CMK (cell line): ENCODE results near the gene MGAT1.

Experiments used
- DNase-seq: peaks from one replicate; pipeline ENCODE4 v3.0.0-alpha.2; 2010; ENCODE audit warnings: low read depth

Gene MGAT1

DNA sequence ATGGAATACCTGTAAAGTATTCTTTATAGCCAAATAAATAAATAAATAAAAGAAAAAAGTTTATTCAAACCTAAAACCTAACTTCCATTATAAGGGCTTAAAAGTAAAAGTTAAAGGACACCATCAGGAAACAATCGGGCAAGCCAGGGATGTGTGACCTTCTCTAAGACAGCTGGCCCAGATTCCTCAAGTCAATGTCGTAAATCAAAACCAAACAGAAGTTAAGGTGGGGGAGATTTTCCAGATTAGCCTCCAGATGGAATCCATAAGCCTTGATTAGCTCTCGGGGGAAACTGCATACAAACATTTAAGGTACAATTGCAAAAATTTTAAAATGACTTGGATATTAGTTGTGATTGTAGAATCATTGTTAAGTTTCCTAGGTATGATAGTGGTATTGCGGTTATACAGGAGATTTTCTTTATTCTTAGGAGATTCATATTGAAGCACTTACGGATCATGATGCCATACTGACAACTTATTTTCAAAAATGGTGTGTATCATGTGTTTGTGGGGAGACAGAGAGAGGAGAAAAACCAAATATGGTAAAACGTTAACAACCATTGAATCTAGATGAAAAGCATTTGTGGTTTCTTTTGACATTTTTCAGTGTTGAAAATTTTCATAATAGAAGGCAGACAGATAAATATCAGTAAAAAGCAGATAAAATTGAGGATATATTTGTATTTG lies 21.5 kb upstream of the MGAT1 start:
- no peak for DNase-seq

DNA sequence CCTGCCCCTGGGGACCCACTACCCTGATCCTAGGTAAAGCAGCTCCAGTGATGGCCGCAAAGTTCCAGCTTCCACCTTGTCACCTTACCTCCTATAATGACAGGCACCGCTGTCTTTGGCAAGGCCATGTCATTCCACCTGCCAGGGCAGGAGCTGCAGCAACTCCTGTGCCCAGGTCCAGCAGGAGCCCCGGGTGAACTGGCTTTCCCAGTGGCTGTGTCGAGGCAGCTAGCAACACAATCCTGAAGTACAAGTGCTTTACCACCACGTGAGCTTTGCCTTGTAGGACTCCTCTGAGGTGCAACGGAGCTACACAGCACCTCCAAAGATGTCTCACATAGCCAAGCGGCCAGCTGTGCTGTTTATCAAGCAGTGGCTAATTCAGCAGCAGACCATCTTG lies 20.7 kb upstream of the MGAT1 start:
- no peak for DNase-seq

DNA sequence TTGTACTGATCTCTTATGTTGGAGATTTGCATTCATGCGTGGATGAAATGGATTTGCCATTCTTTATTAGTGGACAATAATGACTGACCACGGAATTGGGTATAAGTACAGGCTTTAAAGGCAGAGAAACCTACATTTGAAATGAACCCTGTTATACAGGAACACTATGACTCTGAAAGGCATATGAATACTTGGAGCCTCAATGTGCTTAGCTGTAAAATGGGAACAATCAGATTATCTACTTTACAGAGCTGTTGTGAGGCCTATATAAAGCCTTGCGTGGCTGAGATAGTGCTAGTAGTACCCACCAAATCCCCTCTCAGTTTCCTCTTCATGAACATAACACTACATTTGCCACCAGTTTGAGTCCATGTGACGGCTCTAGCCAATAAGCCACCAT lies 18.9 kb upstream of the MGAT1 start:
- no peak for DNase-seq

DNA sequence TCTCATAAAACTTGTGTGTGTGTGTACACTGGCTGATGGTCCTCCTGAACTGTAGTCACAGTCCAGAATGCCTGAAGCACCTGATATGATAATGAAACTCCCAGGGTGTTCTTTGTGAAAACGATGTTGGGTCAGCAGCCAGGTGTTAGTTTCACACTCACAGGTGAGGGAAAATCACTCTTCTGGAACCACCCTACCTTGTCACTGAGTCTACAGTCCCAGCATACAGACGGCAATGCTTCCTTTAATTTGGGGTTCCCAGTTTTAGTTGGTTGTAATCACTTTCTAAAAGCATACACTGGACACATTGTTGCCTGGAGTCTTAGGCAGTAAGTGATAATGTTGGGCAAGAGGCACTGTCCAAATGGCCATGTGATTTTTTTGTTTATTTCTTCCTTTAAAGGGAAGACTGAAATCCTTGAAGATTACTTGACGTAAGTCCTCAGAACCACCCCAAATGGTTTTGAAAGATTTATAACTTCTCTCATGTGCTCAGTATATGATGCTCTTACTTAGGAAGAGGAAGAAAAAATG lies 18.2 kb upstream of the MGAT1 start:
- no peak for DNase-seq

DNA sequence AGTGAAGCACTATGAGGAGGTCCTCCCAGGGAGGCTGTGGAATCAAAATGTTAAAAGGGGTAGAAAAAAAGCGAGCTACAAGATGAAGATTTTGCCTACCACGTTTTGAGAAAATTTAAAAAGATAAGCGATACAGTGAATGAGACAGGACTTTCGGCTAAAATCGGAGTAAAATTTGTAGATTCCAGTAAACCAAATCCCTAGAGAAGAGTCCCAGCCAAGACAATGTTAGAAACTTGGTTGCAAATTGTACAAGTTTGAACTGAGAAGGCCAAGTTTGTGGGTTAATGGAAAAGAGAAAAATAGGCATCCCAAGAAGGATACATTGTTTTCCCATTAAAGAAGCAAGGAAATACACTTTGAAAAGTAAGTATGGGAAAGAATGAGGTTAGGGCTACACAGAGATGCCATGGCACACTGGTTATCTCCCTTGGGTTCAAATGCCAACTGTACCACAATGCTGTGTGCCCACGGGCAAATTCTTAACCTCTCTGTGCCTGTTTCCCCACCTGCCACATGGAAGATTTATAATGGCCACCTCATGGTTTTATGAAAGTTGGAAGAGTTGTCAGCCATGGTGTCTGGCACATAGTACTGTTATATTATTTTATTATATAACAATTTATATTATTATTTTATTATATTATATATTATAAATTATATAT lies 16.2 kb upstream of the MGAT1 start:
- DNase-seq, result no peak

DNA sequence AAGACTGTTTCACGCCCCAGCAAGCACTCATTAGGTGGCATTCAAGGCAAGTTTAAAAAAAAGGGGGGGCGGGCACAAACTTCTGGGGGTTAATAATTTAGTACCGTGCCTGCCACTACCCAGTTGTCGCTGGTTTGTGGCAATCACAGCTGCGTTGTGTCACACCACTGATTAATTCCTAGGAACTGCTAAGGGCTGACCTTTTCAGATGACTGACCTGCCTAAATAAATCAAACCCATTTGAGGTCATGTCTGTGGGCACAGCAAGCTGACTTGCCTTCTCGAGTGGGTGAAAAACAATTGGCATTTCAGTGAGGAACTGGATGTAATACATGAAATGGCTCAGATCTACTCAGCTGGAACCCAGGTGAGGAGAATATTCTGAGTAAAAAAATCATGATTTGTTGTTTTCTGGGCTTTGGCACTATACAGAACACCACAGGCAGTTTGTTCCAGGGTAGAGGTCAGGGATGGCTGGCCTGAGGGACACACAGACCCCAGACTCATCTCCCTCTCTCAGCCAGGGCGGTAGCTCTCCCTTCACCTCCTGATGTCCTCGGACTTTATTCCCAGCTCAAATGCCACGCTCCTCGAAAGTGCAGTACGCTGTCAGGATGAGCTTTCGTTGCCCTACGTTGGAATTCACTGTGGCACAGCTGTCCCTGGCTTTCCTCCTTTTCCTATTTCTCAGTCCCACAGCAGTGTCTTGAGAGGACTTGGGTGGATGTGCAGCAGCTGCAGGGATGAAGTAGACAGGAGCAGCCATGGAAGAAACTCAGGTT lies 15.5 kb upstream of the MGAT1 start:
- DNase-seq, result no peak

DNA sequence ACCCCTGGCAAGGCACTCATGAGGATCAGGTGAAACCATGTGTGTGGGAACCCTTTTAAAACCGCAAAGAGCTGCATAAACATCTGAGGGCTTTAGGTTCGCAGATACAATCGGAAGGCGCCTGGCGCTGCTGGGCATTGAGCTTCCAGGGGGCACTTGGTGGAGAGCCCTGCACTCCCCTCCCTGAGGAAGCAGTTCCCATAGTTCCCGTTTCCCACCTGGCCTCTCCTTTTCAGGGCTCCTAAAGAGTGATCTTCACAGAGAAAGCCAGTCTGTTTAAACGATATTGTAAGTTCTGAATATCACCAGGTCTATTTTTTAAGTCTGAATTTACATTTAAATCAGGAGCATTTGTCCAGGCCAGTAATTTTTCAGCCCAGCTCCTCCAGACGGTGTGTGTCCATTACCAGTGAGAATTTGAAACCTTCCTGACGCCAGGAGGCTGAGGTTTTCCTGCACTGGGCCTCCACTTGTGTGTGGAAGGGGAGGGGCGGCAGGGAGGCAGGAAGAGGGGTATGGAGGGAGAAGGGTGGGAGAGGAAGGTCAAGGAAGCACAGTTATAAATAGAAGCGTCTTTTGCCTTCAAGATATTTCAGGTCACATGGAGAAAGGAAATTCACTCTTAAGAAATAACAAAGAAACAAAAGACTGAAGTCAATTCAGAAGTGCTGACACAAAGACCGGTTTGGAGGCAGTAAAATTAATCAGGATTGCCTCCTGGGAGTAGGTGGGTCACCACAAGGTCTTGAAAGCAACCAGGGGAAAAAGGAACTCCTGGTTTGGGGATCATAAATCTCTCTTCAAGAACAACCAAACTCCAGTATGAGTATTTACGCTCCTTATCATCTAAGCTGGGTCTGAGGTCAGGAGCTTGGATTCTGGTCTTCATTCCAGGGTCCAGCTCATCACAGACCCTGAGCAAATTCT lies 14.3 kb upstream of the MGAT1 start:
- no peak for DNase-seq

DNA sequence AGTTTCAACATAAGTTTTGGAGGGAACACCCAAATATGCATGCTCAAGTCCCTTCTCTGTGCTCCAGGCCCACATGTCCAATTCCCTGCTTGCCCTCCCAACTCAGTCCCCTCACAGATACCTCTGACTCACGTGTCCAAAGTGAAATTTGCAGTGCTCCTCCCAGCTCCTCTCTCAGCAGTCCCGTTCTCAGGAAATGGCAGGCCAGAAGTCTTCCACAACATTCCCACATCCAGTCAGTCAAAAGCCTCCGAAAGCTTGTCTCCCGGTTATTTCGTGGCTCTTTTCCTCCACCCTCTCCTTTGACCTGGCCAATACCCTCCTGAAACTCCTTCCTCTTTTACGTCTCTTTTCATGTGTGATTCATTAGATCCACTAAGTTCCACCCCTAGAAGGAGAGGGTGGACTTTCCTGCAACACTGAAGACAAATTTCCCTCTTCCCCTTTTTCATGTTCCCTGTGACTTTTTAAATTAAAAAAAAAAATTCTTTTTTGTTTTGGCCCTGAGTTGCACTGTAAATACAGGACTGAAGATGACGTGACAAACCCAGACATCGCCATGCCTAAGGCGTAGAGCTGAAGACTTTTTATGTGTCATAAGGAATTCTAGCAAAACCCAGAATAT lies 12.8 kb upstream of the MGAT1 start:
- DNase-seq, result no peak

DNA sequence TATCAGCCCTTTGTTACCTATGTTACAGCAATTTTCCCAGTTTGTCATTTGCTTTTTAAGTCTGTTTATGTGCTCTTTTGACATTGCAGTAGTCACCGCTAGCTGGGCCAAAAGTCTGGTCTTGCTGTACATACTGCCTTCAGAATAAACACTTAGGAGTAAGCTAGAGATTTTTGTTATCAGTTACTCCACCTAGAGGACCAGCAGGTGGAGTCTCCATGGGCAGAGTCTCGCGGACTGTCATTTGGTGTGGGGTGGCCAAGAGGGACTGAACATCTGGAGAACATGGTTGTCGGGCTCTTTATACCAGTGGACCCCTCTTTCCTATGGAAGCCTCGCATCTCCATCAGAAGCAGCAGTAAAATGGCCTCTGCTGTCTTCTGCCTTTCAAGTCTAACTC lies 10.8 kb upstream of the MGAT1 start:
- no peak for DNase-seq

DNA sequence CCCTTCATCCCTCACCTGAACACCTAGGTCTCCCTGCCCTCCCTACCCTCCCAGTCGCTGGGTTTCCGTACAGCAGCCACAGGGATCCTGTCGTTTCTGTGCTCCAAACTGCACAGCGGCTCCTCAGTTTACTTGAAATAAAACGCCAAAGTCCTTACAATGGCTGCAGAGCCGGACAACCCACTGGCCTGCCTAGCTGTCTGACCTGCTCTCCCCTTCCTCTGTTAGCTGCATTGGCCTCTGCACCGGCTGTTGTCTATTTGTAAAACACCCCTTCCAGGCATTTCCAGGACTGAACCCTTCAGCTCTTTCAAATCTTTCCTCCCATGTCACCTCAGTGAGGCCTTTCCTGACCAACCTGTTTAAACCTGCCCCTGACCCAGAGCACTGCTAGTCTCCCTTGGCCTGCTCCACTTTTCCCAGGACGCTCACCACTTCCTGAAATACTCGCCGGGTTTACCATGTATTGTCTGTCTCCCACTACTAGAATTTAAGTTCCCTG lies 9.1 kb upstream of the MGAT1 start:
- DNase-seq, result no peak

DNA sequence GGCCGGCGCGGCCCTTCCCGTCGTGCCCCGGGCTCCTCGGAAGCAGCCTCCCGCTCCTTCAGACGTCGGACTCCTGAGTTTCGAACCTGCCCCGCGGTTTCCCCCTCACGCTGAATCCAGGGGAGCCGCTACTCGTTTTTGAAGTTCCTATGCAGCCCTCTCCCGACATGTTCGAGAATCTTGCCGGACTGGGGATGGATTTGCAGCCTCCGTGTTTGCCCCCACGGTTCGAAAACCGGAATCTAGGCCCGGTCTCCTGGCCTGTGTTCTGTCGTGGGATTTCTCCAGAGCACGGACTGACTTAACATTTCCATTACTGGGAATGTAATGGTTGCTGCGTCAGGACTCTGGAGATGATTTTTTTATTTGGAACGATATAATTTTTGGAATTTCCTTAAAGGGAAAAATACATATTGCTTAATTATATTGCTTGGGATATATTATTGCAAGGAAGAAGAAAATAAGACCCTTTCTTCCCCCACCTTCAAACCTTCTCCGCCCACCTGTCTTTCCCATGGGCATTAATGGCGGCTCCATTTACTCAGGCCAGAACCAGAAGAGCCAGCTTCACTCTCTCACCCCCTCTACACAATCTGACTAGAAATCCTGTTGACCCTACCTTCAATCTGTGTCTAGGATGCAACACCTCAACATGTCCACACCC lies 8.5 kb upstream of the MGAT1 start:
- DNase-seq, result no peak

DNA sequence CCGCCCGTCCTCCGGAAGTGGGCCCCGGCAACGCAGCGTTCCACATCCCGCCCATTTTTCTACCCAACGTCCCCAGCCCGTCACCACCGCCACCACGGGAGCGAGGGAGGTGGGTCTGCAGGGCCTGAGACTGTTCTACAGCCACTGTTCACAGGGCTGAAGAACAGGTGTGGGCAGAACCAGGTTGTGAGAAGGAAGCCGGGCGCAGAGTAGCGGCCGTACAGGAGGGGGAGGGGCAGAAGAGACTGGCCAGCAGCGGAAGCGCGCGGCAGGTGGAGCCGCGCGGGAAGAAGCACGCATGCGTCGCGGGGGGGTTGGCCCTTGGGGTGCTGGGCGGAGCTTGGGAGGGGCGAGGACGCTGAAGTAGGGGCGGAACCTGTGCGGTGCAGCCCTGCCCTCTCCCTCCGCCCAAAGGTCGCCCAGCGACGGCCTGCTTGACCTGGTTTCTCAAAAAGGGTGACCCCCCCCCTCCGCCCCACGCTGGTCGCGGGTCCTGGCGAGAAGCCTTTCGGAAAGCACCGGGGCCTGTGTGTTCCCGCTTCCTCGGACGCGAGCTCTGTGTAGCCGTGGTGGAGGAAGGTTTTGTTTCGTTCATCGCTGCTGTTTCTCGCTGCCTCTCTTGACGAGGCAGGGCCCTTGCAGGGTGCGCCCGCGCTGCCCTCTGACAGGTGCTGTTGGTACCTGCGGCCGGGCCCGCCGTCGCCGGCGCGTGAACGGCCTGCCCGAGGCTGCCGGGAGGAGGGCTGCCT lies 7.8 kb upstream of the MGAT1 start:
- peak; percentile 86 for DNase-seq

DNA sequence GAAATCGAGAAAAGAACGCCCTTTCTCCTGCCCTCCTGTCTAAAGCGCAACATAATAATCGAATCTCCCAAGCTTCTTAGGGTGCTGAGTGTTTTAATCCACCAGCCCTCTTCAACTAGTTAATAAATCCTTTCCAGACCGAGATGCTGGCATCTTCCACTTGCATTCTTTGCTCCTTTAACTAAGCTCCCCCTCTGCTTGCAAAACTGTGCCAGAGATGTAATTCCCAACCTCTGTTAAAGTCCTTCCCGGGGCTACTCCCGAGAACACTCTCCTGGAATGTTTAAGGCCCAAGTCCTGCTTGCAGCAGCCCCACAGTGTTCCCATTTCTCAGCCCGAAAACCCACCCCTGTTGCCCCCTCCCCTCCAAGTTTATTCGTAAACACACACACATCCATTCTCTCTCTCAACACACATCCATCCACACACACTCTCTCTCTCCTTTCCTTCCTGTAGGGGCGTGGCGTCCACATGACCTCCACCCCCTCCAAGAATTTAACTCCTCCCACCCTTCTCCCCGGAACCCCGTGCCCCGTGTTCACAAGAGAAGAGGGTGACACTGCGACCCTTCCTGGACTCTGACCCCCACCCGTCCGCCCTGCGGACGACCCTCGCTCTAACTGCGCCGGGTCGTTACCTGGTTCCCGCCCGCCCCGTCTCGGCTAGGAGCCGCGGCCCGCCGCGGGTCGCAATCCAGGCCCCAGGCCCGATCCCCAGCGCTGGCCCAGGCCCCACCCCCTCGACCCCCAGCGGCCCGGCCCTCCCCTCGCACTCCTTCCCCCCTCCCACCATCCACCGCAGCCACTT lies 7.0 kb upstream of the MGAT1 start:
- peak; percentile 54 for DNase-seq

DNA sequence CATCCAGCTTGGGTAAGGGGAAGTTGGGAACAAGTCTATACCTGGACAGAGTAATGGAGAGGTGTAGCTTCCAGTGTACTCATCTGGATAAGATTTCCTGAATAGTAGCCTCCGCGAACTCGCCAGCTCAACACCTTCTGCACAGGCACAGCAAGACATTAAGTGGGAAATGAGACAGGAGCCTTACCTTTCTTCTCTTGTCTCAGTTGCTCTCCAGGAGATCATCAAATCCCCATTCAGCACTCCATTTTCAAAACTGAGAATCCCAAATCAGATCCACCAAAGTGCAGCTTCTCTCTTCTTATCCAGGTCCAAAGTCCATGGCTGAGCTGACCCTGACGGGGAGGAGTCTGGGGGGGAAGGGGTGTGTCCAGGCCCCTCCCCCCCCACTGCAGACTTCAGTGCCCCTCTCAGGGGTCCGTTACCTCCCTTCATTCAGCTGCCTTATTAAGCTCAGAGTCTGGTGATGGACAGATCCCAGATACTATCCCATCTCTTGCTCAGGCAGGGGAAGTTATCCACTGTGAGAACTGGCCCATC lies 5.9 kb upstream of the MGAT1 start:
- DNase-seq, result no peak

DNA sequence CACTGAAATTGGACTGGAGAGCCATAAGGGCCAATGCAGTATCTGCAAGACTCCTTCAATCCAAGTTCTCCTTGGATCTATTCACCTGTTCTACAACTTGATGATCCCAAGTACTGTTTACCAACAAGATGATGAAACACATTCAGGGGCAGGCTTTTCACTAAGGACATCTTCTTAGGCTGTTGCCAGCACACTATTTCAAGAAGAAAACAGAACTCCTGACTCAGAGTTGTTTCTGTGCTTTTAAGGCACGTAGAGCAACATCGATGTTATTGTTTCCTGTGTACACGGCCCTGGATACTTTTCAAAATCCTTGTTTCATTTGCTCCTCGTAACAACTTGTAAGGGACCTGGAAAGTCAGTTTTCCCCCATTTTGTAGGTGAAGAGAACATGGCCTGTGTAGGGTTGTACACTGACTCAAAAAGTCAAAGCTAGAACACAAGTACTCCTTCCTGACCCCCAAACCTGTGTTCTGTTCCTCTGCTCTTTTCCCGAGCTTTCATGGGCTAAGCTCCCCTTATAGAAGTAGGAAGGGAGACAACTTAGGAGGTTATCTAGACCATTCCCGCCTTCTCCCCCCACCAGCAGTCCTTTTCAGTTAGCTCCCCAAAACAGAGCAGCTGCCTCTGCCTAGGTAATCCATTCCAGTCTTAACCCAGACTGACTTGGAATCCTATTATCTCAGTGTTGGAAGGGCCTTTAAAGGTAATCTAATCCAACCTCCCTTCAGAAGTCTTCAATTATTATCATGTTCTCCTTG lies 5.2 kb upstream of the MGAT1 start:
- no peak for DNase-seq

DNA sequence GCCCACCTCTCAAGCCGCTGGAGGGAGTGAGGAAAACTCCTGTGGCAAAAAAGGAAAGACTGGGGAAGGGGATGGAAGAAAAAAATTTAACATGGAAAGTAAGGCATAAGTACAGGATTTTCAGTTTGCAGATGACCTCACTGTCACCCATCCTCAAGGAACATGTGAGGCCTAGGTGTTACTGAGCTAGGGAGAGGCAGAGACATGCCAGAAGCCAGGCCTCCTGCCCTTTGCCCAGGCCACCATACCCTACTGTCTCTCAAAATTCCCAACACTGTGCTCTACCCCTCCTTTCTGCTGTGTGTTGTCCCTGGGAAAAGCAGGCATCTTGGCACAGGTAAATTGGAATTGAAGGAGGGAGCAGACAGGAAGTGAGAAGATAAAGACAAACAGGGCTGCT lies 4.4 kb upstream of the MGAT1 start:
- DNase-seq, result no peak

DNA sequence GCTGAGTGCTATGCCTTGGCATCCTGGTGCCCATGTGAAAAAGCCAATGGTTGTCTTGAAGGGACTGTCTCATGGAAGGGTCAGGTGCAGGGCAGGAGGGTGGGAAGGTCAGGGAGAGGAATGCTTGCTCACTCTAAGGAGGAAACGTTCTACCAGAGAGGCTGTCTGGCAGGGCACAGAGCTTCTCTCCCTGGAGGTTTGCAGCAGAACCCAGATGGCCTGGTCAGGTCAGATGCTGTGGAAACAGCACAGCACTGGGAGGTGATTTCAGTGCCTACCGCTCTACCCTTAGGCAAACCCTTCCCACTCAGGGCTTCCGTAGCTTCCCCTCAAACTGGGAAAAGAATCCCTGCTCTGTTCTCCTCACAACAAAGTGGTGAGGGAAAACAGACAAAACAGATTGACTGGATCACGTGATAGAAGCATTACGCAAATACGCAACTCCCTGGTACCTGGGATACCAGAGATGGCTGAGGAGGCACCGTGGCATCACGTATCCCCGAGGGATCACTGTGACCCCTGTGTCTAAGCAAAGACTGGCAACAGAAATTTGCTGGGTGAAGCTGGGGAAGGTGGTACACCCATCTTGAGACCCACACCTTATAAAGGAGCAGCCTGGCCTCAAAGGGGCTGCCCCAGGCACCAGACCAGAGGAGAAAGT lies 3.9 kb upstream of the MGAT1 start:
- DNase-seq, result no peak
